ENCODE data around the gene VEZT.
"Not testable (repeated sequence)": the region's sequence is repeated elsewhere in the genome, so short reads cannot be mapped to it uniquely, and the experiment has no call there.

Gene VEZT

DNA sequence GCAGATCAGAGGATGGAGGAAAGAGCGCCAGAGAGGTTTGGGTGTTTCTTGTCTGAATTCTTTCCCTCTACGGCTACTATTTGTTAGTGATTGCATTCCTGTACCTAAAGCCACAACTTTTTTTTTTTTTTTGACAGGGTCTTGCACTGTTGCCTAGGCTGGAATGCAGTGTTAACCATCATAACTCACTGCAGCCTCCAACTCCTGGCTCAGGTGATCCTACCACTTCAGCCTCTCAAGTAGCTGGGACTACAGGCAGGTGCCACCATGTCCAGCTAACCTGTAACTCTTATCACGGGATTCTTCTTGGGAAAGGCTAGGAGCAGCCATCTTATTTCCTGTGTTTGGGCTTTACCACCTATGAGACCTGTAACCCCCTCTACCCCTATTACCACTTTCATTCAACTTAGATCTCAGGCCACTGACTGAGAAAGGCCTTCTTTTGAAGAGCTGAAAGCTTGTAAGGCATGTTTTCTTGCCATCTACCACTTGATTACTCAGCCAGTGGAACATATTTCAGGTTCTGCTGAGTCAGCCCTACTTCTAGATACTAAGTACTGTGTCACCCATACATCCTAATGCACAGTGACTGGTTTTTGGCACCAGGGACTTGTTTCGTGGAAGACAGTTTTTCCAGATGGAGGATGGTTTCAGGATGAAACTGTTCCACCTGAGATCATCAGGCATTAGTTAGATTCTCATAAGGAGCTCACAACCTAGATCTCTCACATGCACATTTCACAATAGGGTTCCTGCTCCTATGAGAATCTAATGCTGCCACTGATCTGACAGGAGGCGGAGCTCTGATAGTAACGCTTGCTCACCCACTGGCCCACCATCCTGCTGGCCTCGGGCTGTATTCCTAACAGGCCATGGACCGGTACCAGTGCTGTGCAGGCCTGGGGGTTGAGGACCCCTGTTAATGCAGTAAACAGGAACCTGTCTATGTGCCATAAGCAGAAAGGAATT, 6.9 kb downstream of the VEZT start:
- in situ Hi-C loops (cut with MboI; ENCODE audit: low sequenced_read_pairs): no loop called here

DNA sequence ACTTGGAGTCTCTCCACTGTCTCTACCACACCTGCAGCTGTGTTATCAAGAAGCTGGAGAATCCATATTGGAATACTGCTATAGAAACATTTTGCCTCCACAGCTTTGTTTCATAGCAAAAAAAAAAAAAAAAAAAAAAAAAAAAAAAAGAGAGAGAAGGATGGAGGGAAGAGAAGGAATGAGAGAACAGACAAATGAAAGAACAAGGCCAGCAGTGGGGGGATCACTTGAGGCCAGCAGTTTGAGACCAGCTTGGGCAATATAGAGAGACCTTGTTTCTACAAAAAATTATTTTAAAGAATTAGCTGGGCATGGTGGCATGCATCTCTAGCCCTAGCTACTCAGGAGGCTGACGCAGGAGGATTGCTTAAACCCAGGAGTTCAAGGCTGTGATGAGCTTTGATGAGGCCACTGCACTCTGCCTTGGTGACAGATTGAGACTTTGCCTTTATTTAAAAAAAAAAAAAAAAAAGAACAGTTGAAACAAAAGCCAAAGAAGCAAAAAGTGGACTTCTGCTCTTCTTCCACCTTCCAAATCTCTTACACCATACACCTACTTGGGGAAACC, 8.1 kb downstream of the VEZT start:
- in situ Hi-C loops (cut with MboI; ENCODE audit: low sequenced_read_pairs): no loop called here

DNA sequence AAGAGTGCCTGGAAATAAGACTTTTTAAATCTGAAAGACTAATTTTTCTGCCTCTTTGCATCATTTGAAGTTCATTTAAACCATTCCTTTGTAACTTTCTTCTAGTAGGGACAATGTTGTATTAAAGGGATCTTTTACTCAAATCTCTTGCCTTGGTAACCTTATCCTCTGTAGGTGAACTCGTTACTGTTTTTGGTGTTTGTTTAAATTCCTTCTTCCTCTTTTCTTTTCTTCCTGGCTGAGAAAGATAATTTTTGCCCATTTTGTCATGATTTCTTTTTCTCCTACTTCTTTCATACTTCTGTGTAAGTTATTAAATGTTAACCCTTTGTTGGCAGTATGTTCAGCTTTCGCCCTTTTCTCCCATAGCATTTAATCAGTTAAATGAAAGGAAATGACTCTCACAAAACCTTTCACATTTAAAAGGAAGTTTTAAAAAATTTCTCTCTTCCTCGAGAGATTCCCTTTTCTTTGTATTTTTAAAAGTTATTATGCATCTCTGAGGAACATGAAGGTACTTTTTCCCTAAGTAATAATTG, 10.3 kb downstream of the VEZT start:
- in situ Hi-C loops (cut with MboI; ENCODE audit: low sequenced_read_pairs): no loop called here

DNA sequence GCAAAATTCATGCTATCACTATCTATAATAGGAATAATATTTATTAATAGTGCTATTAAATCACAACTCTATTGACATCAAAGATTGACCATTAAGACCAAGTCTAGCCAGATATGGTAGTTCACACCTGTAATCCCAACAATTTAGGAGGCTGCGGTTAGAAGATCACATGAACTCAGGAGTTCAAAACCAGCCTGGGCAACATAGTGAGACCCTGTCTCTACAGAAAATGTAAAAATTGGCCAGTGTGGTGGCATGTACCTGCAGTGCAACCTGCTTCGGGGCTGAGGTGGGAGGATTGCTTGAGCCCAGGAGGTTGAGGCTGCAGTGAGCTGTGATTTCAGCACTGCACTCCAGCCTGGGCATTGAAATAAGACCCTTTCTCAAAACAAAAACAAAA, 11.0 kb downstream of the VEZT start:
- in situ Hi-C loops (cut with MboI; ENCODE audit: low sequenced_read_pairs): no loop called here

DNA sequence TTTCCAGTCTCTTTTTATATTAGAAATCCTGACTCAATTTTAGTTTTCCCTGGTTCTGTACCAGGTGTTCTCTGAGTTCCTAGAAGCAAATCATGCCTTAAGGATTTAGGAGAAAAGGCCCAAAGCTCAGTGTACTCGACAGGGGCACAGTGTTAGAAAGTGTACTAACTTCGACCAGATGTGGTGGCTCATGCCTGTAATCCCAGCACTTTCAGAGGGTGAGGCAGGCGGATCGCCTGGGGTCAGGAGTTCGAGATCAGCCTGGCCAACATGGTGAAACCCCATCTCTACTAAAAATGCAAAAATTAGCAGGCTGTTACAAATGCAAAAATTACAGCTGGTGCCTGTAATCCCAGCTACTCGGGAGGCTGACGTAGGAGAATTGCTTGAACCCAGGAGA, 12.0 kb downstream of the VEZT start:
- in situ Hi-C loops (cut with MboI; ENCODE audit: low sequenced_read_pairs): no loop called here

DNA sequence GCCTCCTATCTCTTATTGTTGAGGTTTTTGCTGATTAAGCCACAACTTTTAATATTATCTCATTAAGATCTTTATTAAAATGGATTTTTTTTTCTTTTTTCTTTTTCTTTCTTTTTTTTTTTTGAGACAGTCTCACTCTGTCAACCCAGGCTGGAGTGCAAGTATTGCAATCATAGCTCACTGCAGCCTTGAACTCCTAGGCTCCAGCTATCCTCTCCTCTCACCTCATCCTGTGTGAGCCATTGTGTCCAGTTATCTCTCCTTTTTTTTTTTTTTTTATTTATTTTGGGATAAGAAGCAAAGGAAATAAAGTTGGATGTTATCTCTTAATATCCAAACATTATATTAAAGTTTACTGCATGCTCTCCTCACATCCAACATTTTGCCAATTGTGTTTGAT, 12.7 kb downstream of the VEZT start:
- in situ Hi-C loops (cut with MboI; ENCODE audit: low sequenced_read_pairs): no loop called here

DNA sequence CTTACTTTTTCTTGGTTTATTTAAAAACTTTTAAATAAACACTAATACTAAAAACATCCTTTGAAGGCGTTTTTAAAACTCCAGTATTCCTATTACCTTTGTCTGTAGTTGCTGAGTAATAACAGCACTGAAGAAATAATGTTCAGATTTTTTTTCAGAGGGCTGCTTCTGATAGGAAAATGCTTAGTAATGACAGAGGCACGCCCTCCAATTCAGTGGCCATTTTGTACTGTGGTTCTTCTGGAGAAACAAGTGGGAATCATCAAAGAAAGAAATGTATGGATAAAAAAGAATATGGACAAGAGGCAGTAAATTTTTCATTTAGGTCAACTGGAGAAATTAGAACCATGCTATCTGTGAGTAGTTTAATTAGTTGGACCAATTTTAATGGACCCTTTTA, 13.6 kb downstream of the VEZT start:
- in situ Hi-C loops (cut with MboI; ENCODE audit: low sequenced_read_pairs): no loop called here

DNA sequence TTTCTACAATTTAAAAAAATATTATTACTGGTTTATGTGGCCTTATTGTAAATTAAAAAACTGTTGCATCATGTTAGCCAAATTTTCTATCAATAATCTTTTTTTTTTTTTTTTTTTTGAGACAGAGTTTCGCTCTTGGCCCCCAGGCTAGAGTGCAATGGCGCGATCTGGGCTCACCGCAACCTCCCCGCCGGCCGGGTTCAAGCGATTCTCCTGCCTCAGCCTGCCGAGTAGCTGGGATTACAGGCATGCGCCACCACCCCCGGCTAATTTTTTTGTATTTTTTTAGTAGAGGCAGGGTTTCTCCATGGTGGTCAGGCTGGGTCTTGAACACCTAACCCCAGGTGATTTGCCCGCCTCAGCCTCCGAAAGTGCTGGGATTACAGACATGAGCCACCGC, 16.6 kb downstream of the VEZT start:
- in situ Hi-C loops (cut with MboI; ENCODE audit: low sequenced_read_pairs): not testable (repeated sequence)

DNA sequence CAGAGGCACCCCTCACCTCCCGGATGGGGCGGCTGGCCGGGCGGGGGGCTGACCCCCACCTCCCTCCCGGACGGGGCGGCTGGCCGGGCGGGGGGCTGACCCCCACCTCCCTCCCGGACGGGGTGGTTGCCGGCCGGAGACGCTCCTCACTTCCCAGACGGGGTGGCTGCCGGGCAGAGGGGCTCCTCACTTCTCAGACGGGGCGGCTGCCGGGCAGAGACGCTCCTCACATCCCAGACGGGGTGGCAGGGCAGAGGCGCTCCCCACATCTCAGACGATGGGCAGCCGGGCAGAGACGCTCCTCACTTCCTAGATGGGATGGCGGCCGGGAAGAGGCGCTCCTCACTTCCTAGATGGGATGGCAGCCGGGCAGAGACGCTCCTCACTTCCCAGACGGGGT, 18.0 kb downstream of the VEZT start:
- in situ Hi-C loops (cut with MboI; ENCODE audit: low sequenced_read_pairs): not testable (repeated sequence)

DNA sequence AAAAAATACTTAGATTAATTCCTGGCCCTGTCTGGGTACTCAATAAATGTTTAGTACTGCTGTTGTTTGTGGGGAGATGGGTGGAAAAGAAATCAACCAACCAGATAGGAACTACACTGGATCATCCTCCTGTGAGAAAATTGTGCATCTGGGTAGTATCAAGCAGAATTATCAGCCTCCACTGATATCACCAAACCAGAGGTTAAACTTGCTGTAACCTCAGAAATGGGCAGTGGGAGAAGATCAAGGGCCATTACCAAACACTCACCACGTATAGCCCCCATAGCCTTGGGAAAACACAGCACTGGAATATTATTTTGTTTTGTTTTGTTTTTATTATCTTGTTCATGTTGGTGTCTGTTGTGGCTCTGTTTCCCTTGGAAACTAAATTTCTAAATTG, 19.7 kb downstream of the VEZT start:
- in situ Hi-C loops (cut with MboI; ENCODE audit: low sequenced_read_pairs): no loop called here

DNA sequence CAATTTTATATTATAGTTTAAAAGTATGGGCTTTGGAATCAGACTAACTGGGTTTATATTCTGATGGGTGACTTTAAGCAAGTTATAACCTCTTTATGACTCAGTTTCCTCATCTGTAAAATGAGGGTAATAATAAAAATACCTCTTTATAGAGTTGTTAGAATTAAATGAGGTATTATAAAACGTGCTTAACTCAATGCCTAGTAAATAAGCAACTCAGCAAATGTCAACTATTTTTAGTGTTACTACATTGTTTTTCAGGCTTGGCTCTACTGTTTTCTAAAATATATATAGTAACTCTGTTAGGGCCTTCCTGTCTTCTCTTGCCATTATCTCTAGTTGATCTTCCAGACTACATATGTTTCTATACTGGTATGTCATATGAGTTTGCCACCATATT, 20.5 kb downstream of the VEZT start:
- in situ Hi-C loops (cut with MboI; ENCODE audit: low sequenced_read_pairs): no loop called here

DNA sequence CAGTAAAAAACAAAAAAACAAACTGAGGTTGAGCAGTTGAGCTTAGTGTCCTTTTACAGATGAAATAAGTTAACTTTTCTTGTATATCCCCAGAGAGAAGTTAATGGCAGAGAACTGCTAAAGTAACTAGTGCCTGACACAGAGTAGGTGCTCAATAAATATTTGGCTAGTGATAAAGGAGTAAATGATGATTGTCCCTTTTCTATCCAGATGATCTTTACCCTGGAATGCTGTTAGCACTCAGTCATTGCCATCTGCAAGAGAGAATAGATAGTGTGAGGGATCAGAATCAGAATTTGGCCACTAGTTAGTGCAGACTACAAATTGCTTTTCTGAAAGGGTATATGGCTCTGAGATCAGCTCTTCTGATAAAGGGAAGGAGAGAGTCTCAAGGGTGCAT, 21.6 kb downstream of the VEZT start:
- in situ Hi-C loops (cut with MboI; ENCODE audit: low sequenced_read_pairs): no loop called here

DNA sequence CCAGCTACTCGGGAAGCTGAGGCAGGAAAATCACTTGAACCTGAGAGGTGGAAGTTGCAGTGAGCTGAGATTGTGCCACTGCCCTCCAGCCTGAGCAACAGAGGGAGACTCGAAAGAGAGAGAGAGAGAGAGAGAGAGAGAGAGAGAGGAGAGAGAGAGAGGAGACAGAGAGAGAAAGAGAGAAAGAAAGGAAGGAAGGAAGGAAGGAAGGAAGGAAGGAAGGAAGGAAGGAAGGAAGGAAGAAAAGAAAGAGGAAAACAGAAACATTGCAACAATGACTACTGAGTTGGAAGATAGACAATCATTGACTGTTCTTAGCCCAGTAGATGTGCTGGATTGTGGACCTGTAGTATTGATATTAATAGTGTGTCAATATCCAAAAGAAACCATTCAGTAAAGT, 22.2 kb downstream of the VEZT start:
- in situ Hi-C loops (cut with MboI; ENCODE audit: low sequenced_read_pairs): not testable (repeated sequence)

DNA sequence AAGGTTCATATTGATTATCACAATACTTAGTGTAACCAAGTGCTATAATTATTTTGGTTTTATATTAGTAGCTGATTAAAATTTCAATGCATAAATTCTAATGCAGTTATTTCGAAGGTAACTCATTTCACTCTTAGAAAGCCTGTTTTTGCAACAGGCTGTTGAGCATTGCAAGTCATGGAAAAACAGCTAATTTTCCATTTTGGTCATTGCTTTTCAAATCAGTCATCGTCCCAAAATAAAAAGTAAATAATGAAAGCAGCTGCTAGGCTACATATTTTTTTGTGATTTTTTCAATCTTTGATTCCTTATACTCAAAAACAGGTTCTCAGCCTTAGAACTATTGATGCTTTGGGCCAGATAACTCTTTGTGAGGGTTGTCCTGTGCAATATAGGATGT, 22.9 kb downstream of the VEZT start:
- in situ Hi-C loops (cut with MboI; ENCODE audit: low sequenced_read_pairs): no loop called here

DNA sequence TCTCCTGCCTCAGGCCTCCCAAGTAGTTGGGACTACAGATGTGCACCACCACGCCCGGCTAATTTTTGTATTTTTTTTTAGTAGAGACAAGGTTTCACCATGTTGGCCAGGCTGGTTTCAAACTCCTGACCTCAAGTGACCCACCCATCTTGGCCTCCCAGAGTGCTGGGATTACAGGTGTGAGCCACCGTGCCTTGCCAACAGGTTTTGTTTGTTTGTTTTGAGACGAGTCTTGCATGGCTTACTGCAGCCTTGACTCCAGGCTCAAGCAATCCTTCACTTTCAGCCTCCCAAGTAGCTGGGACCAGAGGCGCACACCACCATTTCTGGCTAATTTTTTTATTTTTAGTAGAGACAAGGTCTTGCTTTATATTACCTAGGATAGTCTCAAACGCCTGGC, 23.5 kb downstream of the VEZT start:
- in situ Hi-C loops (cut with MboI; ENCODE audit: low sequenced_read_pairs): not testable (repeated sequence)

DNA sequence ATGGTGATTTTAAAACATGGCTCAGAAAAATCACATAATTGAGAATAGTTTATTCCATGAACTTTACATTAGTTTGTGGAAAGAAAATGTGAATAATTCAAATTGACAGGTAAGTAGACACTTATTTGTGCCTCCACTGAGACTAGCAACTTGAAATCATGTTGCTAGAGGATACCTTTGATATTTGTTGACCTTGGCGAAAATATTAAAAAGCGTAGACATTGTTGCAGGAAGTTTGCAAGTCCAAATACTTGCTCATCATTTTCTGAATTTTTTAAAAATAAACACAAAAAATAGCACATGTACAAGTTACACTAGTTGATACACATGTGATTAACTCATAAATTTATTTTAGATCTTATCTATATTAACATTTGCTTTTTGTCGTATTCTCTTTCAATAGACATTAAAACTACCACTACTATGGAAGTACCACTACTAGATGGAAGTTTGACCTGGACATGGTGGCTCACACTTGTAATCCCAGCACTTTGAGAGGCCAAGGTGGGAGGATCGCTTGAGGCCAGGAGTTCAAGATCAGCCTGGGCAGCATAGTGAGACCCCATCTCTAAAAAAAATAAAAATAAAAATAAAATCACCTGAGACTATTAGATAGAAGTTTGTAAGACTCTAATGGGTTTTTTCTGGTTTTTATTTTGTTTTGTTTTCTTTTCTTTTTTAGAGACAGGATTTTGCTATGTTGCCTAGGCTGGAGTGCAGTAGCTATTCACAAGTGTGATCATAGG, 24.3 kb downstream of the VEZT start:
- in situ Hi-C loops (cut with MboI; ENCODE audit: low sequenced_read_pairs): no loop called here

DNA sequence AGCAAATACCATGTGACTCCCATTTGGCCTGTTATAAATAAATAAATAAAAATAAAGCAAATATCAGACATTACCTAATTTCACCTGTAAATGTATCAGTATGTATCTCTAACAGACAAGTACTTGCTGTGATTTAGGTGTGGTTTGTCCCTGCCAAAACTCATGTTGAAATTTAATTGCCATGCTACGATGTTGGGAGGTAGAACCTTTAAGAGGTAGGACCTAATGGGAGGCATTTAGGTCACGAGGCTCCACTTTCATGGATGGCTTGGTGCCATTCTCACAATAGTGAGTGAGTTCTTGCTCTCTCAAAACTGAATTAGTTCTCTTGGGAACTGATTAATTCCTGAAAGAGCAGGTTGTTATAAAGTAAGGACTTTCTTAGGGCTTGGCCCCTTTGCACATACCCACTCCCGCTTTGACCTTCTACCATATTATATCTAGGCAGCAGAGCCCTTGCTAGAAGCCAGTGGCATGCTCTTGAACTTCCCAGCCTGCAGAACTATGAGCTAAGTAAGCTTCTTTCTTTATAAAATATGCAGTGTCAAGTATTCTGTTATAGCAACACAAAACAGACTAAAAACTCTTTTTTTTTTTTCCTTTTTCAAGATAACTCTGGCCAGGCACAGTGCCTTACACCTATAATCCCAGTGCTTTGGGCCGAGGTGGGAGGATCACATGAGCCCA, 26.0 kb downstream of the VEZT start:
- in situ Hi-C loops (cut with MboI; ENCODE audit: low sequenced_read_pairs): no loop called here

DNA sequence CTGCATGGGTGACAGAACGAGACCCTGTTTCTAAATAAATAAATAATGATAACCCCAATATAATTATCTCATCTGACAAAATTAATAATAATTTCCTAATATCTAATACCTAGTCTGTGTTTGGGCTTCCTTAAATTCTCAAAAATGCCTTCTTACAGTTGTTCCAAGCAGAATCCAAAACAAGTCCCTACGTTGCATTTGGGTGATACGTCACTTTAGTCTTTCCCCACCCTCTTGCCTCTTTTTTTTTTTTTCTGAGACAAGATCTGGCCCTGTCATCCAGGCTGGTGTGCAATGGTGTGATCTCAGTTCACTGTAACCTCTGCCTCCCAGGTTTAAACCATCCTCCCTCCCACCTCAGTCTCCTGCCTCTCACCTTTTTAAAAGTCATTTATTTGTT, 26.7 kb downstream of the VEZT start:
- in situ Hi-C loops (cut with MboI; ENCODE audit: low sequenced_read_pairs): no loop called here

DNA sequence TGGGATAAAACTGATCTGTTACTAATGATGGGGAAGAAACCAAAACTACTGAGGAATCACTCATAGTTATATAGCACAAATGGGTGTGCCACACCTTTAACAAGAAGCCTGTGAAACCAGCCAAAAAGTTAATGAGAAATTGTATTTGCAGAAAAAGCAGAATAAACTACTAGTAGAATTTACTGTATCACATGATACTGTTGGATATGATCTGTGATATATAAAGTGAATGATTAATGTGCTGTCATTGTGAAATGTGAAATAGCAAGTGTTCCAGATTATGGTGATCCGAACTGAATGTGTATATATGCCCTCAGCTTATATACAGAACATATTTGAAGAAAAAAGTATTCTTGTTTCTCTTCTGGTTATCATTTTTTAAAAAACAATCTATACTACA, 30.5 kb downstream of the VEZT start:
- in situ Hi-C loops (cut with MboI; ENCODE audit: low sequenced_read_pairs): no loop called here

DNA sequence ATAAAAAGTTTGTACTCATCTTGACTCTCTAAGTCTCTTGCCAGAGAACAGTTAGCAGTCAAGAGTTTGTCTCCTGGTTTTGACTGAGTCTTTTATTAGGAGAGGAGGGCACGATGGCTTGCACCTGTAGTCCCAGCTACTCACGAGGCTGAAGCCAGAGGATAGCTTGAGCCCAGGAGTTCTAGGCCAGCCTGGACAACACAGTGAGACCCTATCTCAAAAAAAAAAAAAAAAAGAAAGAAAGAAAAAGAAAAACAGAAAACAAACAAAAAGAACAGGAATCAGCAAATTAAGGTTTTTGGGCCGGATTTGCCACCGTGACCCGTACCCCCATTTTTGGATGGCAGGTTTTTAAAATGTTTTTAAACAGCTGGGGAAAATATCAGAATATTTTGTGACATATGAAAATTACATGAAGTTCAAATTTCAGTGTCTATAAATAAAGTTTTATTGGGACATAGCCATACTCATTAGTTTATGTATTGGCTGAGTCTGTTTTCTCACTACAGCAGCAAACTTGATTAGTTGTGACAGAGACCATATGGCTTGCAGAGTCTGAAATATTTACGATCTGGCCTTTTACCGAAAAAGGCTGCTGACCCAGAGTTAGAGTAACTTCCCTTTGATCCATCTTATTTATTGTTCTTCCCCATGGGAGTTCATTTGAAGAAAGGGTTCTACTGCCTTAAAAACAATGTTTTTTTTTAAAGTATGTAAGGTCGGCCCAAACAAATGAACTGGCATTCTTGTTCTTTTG, 31.2 kb downstream of the VEZT start:
- in situ Hi-C loops (cut with MboI; ENCODE audit: low sequenced_read_pairs): no loop called here
